ENCODE data around the gene OCRL.
"Not testable (repeated sequence)": the region's sequence is repeated elsewhere in the genome, so short reads cannot be mapped to it uniquely, and the experiment has no call there.

The OCRL gene

DNA sequence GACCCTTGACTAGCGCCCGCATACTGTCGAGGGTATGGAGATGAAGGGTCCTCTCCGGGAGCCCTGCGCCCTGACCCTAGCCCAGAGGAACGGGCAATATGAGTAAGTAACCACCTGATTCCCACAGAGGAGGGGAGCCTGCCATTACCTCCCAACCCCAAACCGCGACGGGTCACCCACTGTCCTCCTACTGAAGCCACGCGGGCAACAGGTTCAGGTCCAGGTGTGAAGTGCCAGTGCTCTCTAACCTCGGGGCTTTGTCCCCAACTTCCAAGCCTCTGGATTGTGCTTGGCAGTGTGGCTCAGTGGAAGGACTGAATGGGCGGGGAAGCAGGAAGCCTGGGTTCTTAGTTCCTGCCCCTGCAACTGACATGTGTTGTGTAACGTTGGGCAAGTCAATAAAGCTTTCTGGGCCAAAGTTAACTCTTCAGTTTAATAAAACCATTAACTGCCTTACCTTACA, 694 bp downstream of the OCRL start:
- DNase-seq, result no peak

GRCh38 chrX:129544780-129545179, 4.7 kb downstream of the OCRL start:
- no peak for DNase-seq

- DNase-seq, result no peak
Measured at GRCh38 chrX:129545408-129545807, 5.3 kb downstream of the OCRL start.

DNA sequence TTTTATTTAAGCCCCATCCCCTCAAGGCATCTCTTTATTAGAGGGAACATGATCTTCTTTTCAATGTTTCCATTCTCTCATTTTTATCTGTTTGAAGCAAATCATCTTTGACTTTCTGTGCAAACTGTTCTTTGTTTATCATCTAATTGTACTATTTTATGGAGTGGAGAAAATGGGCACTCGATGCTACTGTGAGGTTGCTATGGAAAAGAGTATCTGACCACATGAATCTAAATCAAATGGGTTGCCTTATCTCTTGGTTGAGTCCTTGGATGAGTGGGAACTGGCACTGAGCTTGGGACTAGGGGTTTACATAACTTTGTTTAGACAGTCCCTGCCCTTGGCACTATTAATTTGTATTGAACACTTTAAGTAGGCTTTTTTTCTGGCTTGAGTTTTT, 9.1 kb downstream of the OCRL start:
- DNase-seq, result no peak

- DNase-seq, result no peak
Measured at GRCh38 chrX:129553619-129554288, 13.7 kb downstream of the OCRL start.

DNA sequence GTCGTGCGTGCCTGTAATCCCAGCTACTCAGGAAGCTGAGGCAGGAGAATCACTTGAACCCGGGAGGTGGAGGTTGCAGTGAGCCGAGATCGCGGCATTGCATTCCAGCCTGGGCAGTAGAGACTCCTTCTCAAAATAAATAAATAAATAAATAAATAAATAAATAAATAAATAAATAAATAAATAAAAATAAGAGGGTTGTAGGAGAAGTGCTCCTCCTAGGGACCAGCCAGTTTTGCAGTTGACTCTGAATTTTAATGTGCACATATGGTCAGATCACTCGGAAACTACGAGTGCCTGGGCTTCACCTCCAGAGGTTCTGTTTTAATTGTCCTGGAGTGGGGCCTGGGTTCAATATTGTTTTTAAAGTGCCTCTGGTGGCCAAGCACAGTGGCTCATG, 14.8 kb downstream of the OCRL start:
- not testable (repeated sequence) for DNase-seq

DNA sequence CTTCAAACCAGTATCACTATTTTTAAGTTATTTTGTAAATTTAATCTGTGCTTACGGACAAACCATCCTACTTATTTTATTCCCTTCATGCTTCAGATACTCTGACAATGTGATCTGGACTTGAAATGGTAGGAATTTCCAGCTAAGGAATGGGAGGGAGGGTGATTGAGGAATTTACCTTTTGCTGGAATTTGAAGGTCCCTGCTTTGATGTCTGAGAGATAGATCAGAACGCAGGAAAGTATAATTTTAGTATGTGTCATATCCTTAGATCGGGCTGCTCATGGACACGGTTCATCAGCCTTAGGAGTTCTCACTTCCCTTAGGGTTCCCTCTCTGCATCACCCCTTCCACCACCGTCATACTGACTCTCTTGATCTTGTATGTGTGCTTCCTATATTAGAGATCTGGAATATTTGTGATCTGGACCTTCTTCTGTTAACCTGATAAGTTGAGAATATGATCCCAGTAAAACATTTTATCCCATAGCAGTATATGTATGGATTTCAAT, 16.8 kb downstream of the OCRL start:
- no peak for DNase-seq

- DNase-seq, result no peak
Measured at GRCh38 chrX:129557844-129558480, 17.9 kb downstream of the OCRL start.

DNA sequence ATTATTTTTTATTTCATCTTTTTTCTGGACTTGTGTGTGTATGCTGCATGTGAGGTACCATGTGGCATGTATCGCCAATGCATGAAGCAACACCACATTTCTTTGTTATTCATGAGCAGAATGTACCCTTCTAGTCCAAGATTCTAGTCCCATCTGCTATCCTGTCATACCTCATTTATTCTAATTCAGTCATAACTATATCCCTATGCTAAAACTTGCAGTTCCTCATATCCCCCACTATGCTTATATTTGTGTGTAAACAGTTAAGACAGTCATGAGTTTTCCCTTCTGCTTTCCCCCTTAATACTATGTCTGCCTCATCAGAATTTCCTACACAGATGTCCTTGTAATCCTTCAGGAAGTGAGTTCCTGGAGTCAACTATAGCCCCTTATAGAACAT, 19.7 kb downstream of the OCRL start:
- DNase-seq, result no peak

- no peak for DNase-seq
Measured at GRCh38 chrX:129561453-129561852, 21.4 kb downstream of the OCRL start.

GRCh38 chrX:129564345-129564744, 24.3 kb downstream of the OCRL start:
- DNase-seq, result not testable (repeated sequence)

- no peak for DNase-seq
Measured at GRCh38 chrX:129565046-129565650, 25.1 kb downstream of the OCRL start.

GRCh38 chrX:129566073-129566472, 26.0 kb downstream of the OCRL start:
- DNase-seq, result no peak

DNA sequence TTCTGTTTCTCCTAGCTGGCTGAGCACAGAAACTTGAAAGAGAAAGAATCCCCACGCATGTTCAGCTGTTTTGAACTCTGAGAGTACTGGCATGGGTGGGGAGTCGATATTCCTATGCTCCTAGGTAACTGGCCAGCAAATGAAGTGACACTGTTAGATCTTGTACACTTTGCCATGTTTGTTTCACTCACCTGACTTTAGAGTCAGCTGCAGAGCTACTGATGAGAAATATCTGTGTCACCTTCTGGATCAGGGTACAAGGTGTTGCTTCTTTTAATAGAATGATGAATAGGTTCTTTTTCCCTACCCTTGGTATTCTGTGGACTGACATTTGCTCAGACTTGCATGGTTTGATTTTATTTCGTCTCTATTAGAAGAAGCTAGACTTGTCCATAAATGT, 28.3 kb downstream of the OCRL start:
- DNase-seq, result no peak

- no peak for DNase-seq
Measured at GRCh38 chrX:129572422-129572821, 32.4 kb downstream of the OCRL start.

GRCh38 chrX:129573652-129574051, 33.6 kb downstream of the OCRL start:
- not testable (repeated sequence) for DNase-seq

- no peak for DNase-seq
Measured at GRCh38 chrX:129574214-129574613, 34.2 kb downstream of the OCRL start.

DNA sequence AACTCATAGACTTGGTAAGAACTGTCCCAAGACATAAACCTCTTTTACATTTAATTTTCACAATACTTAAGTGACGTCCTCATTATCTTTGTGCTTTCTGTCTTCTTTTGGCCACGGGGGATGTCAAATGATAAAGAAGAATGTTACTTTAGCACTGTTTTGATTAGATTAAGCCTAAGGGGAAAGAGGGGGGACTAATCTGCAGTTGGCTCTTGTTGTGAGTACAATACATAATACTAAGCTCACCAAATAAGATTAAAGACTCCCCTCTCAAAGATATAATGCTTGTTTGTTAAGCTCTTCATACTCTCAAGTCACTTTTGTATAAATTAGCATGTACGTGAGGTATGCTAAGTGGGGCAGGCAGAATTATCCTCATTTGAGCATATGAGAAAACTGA, 36.5 kb downstream of the OCRL start:
- no peak for DNase-seq

GRCh38 chrX:129577473-129577872, 37.4 kb downstream of the OCRL start:
- no peak for DNase-seq

DNA sequence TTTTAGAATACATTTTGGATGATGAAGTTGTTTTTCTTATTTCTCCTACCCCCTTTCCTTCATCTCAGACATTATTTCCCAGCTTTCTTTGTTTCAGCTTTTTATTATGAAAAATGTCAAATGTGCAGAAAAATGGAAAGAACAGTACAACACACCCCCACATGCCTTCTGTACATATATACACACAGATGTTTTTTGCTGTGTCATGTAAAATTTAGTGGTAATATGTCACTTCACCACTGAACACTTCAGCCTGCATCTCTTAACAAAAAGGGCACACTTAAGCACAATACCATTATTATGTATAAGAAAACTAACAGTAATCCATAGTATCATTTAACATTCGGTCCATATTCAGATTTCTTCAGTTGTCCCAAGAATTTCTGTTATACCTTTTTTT, 37.8 kb downstream of the OCRL start:
- no peak for DNase-seq

- no peak for DNase-seq
Measured at GRCh38 chrX:129581904-129582303, 41.8 kb downstream of the OCRL start.

GRCh38 chrX:129585167-129585566, 45.1 kb downstream of the OCRL start:
- no peak for DNase-seq

GRCh38 chrX:129585691-129586090, 45.6 kb downstream of the OCRL start:
- DNase-seq, result no peak

DNA sequence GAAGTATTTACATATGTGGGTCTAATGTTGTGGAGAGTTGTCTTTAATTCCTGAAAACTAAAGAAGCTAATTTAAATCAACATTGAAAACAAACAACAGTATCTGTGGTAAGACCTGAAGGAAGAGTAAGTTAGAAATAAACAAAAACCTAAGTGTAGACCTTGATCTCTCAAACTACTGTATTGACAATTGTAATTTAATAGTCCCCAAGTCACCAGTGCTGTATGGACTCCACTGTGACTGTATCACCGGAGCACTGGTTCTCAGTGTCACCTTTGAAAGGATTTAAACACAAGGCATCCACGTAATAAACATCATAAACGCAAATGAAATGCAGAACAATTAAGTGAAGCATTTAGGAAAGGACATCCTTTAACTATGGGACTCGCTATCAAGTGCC, 46.4 kb downstream of the OCRL start:
- no peak for DNase-seq
